ENCODE results near the gene RHOU.

Gene RHOU

GRCh38 chr1:228794810-228795209 lies 59.5 kb downstream of the RHOU start:
- no peak for DNase-seq
- TF ChIP-seq POLR2A (IDR thresholded peaks at IDR 0.05; ENCODE audit: low read length) (no peak), GATA1 (IDR thresholded peaks at IDR 0.05; ENCODE audit: low read depth, low read length) (no peak)

GRCh38 chr1:228795596-228795995 lies 60.3 kb downstream of the RHOU start:
- TF ChIP-seq GATA1 (IDR thresholded peaks at IDR 0.05; ENCODE audit: low read depth, low read length): no peak
- TF ChIP-seq POLR2A (IDR thresholded peaks at IDR 0.05; ENCODE audit: low read length): no peak

More at GRCh38 chr1:228795596-228795995, 60.3 kb downstream of the RHOU start:
- no peak for DNase-seq
